ENCODE results near the gene CNOT6. TPM values are rescaled to one million over a fixed set of nuclear protein-coding genes. Genes with fewer than 3 reads are reported as not detected.

The CNOT6 gene
- total RNA-seq, 1 experiment from 2014 or later, result 32.8 TPM

DNA sequence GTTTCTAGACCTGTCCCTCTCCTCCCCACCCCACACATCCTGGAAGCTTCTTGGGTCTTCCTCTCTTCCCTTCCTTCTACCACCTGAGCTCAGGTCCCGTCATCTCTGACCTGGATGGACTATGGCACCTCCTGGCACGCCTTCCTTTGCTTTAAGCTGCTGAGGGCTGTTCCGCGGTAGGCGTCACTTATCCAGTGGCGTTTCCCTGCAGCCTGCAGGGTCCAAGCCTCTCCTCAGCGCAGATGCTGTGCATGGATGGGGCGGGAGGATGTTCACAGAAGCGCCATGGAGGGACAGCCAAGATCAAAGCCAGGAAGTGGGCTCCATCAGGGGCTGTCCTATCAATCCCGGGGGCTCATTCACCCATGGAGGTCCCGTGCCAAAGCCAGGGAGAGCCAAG lies 23.8 kb upstream of the CNOT6 start:
- ChIA-PET POLR2A (no interaction called here), CTCF (interaction anchor here (0.6 kb wide), 2 partner anchors 134 to 353 kb away, joined by 3 to 10 read pairs; no protein-coding TSS in a partner anchor)
- no peaks in the 10 kb centered on the region for H3K9me3 ChIP-seq (ENCODE audit: control insufficient read depth, insufficient read depth, low read depth, low read length)
- BruUV-seq (replicated peaks), result no TSS peak
- H3K4me3 ChIP-seq (ENCODE audit: low read depth in 2 of 2, low read length in 2 of 2), result no peak overlapping the region
- TF ChIP-seq SIN3A (IDR thresholded peaks at IDR 0.05; ENCODE audit: borderline replicate concordance, insufficient read depth, low read depth, low read length) (no peak), POLR2AphosphoS5 (IDR thresholded peaks at IDR 0.05; ENCODE audit: low read depth, low read length) (no peak), TCF7L2 (IDR thresholded peaks at IDR 0.05; ENCODE audit: low read depth, low read length) (no peak)
- TF ChIP-seq, protein P1, sequence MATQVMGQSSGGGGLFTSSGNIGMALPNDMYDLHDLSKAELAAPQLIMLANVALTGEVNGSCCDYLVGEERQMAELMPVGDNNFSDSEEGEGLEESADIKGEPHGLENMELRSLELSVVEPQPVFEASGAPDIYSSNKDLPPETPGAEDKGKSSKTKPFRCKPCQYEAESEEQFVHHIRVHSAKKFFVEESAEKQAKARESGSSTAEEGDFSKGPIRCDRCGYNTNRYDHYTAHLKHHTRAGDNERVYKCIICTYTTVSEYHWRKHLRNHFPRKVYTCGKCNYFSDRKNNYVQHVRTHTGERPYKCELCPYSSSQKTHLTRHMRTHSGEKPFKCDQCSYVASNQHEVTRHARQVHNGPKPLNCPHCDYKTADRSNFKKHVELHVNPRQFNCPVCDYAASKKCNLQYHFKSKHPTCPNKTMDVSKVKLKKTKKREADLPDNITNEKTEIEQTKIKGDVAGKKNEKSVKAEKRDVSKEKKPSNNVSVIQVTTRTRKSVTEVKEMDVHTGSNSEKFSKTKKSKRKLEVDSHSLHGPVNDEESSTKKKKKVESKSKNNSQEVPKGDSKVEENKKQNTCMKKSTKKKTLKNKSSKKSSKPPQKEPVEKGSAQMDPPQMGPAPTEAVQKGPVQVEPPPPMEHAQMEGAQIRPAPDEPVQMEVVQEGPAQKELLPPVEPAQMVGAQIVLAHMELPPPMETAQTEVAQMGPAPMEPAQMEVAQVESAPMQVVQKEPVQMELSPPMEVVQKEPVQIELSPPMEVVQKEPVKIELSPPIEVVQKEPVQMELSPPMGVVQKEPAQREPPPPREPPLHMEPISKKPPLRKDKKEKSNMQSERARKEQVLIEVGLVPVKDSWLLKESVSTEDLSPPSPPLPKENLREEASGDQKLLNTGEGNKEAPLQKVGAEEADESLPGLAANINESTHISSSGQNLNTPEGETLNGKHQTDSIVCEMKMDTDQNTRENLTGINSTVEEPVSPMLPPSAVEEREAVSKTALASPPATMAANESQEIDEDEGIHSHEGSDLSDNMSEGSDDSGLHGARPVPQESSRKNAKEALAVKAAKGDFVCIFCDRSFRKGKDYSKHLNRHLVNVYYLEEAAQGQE (IDR thresholded peaks at IDR 0.05; ENCODE audit: insufficient read depth in 1 of 2, low read depth in 2 of 2, low read length in 1 of 2), result no peak
- TF ChIP-seq, protein P2, sequence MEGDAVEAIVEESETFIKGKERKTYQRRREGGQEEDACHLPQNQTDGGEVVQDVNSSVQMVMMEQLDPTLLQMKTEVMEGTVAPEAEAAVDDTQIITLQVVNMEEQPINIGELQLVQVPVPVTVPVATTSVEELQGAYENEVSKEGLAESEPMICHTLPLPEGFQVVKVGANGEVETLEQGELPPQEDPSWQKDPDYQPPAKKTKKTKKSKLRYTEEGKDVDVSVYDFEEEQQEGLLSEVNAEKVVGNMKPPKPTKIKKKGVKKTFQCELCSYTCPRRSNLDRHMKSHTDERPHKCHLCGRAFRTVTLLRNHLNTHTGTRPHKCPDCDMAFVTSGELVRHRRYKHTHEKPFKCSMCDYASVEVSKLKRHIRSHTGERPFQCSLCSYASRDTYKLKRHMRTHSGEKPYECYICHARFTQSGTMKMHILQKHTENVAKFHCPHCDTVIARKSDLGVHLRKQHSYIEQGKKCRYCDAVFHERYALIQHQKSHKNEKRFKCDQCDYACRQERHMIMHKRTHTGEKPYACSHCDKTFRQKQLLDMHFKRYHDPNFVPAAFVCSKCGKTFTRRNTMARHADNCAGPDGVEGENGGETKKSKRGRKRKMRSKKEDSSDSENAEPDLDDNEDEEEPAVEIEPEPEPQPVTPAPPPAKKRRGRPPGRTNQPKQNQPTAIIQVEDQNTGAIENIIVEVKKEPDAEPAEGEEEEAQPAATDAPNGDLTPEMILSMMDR (IDR thresholded peaks at IDR 0.05), result no peak
- no peaks in the 10 kb centered on the region for H3K27me3 ChIP-seq (ENCODE audit: control insufficient read depth, insufficient read depth, low read length)
- intact Hi-C loops (cut with micrococcal nuclease; ENCODE audit: unreplicated experiment), result no loop called here
- no peaks in the 10 kb centered on the region for H3K4me1 ChIP-seq (ENCODE audit: control insufficient read depth, insufficient read depth, low read length)
- H3K36me3 ChIP-seq (ENCODE audit: control insufficient read depth, insufficient read depth, low read length), result no peaks in the 10 kb centered on the region
- no peak for ATAC-seq
- in situ Hi-C loops (cut with HindIII; ENCODE audit: low pct_unique_long_range_greater_than_20kb, low sequenced_read_pairs), result no loop called here
- H3K27ac ChIP-seq (ENCODE audit: low read length), result no peak overlapping the region
- DNase-seq (ENCODE audit: low read depth, low spot score), result no peak

GRCh38 chr5:180470966-180471582 lies 23.1 kb upstream of the CNOT6 start:
- BruUV-seq (replicated peaks), result no TSS peak
- Histone ChIP-seq H3K9me3 (ENCODE audit: control insufficient read depth, insufficient read depth, low read depth, low read length) (no peaks in the 10 kb centered on the region), H3K27me3 (ENCODE audit: control insufficient read depth, insufficient read depth, low read length) (no peaks in the 10 kb centered on the region), H3K4me1 (ENCODE audit: control insufficient read depth, insufficient read depth, low read length) (no peaks in the 10 kb centered on the region), H3K36me3 (ENCODE audit: control insufficient read depth, insufficient read depth, low read length) (no peaks in the 10 kb centered on the region), H3K4me3 (ENCODE audit: low read depth in 2 of 2, low read length in 2 of 2) (no peak overlapping the region), H3K27ac (ENCODE audit: low read length) (no peak overlapping the region)
- DNase-seq (ENCODE audit: low read depth, low spot score) (peak; percentile 46), ATAC-seq (peak; percentile 76)
- ChIA-PET CTCF (interaction anchor here (0.6 kb wide), 1 partner anchor 354 kb away, joined by 3 read pairs; no protein-coding TSS in a partner anchor), POLR2A (no interaction called here)
- TF ChIP-seq POLR2AphosphoS5 (IDR thresholded peaks at IDR 0.05; ENCODE audit: low read depth, low read length), result no peak
- TF ChIP-seq TCF7L2 (IDR thresholded peaks at IDR 0.05; ENCODE audit: low read depth, low read length), result no peak
- TF ChIP-seq SIN3A (IDR thresholded peaks at IDR 0.05; ENCODE audit: borderline replicate concordance, insufficient read depth, low read depth, low read length), result no peak
- TF ChIP-seq, protein P1 (IDR thresholded peaks at IDR 0.05; ENCODE audit: insufficient read depth in 1 of 2, low read depth in 2 of 2, low read length in 1 of 2), result no peak
- TF ChIP-seq, protein P2 (IDR thresholded peaks at IDR 0.05), result peak; percentile 95
- intact Hi-C loops (cut with micrococcal nuclease; ENCODE audit: unreplicated experiment), result loop anchor here (1.0 kb wide), 1 partner anchor 178 kb away; no protein-coding TSS in a partner anchor
- in situ Hi-C loops (cut with HindIII; ENCODE audit: low pct_unique_long_range_greater_than_20kb, low sequenced_read_pairs), result no loop called here
